Activated CD4-positive, alpha-beta T cell treated with anti-CD3 and anti-CD28 coated beads, Interleukin-10, Interleukin-2, amounts not matched to agents 100 ng/mL and 50 ng/mL, durations not matched to agents 16 hours and 8 hours (primary cell): ENCODE data around the gene ALG1L2.
"Not testable (repeated sequence)": the region's sequence is repeated elsewhere in the genome, so short reads cannot be mapped to it uniquely, and the experiment has no call there.

Source experiments
- DNase-seq: peaks from one replicate; pipeline ENCODE4 v3.0.0-alpha.2; 2020

The ALG1L2 gene

GRCh38 chr3:130094491-130094941 lies 12.9 kb downstream of the ALG1L2 start:
- DNase-seq = peak; percentile 46

GRCh38 chr3:130095858-130096257 lies 14.2 kb downstream of the ALG1L2 start:
- not testable (repeated sequence) for DNase-seq

- not testable (repeated sequence) for DNase-seq
These were observed 15.5 kb downstream of the ALG1L2 start for GRCh38 chr3:130097096-130097495.

GRCh38 chr3:130097690-130098638 lies 16.3 kb downstream of the ALG1L2 start:
- peak; percentile 74 for DNase-seq

GRCh38 chr3:130098639-130099385 lies 17.2 kb downstream of the ALG1L2 start:
- not testable (repeated sequence) for DNase-seq

- not testable (repeated sequence) for DNase-seq
These were observed 20.9 kb downstream of the ALG1L2 start for GRCh38 chr3:130102545-130102944.

GRCh38 chr3:130104191-130104590 lies 22.6 kb downstream of the ALG1L2 start:
- DNase-seq = not testable (repeated sequence)

- not testable (repeated sequence) for DNase-seq
These were observed 25.8 kb downstream of the ALG1L2 start for GRCh38 chr3:130107333-130107995.

GRCh38 chr3:130108836-130109585 lies 27.4 kb downstream of the ALG1L2 start:
- DNase-seq = not testable (repeated sequence)

- peak; percentile 28 for DNase-seq
These were observed 28.9 kb downstream of the ALG1L2 start for GRCh38 chr3:130110386-130111169.

- DNase-seq = peak; percentile 99
These were observed 29.7 kb downstream of the ALG1L2 start for GRCh38 chr3:130111185-130111864.

- DNase-seq = peak; percentile 99
These were observed 30.5 kb downstream of the ALG1L2 start for GRCh38 chr3:130111865-130112747.

GRCh38 chr3:130112748-130113073 lies 31.1 kb downstream of the ALG1L2 start:
- DNase-seq = not testable (repeated sequence)

- not testable (repeated sequence) for DNase-seq
These were observed 33.8 kb downstream of the ALG1L2 start for GRCh38 chr3:130115400-130115799.

- DNase-seq = no peak
These were observed 36.3 kb downstream of the ALG1L2 start for GRCh38 chr3:130117933-130118332.

GRCh38 chr3:130119824-130120223 lies 38.2 kb downstream of the ALG1L2 start:
- not testable (repeated sequence) for DNase-seq

GRCh38 chr3:130120291-130120690 lies 38.7 kb downstream of the ALG1L2 start:
- DNase-seq = not testable (repeated sequence)

- DNase-seq = not testable (repeated sequence)
These were observed 41.5 kb downstream of the ALG1L2 start for GRCh38 chr3:130122891-130123775.

- not testable (repeated sequence) for DNase-seq
These were observed 43.8 kb downstream of the ALG1L2 start for GRCh38 chr3:130125406-130125805.
